Measurements from ENCODE around the gene LRRN2. TPM values are rescaled to one million over a fixed set of nuclear protein-coding genes. Genes with fewer than 3 reads are reported as not detected.
A peak's percentile ranks its signal among the peaks of the same experiment; 100 is the strongest.

Gene LRRN2
- total and polyA plus RNA-seq, 5 experiments from 2014 or later, result 0.03 TPM; not detected in 4

DNA sequence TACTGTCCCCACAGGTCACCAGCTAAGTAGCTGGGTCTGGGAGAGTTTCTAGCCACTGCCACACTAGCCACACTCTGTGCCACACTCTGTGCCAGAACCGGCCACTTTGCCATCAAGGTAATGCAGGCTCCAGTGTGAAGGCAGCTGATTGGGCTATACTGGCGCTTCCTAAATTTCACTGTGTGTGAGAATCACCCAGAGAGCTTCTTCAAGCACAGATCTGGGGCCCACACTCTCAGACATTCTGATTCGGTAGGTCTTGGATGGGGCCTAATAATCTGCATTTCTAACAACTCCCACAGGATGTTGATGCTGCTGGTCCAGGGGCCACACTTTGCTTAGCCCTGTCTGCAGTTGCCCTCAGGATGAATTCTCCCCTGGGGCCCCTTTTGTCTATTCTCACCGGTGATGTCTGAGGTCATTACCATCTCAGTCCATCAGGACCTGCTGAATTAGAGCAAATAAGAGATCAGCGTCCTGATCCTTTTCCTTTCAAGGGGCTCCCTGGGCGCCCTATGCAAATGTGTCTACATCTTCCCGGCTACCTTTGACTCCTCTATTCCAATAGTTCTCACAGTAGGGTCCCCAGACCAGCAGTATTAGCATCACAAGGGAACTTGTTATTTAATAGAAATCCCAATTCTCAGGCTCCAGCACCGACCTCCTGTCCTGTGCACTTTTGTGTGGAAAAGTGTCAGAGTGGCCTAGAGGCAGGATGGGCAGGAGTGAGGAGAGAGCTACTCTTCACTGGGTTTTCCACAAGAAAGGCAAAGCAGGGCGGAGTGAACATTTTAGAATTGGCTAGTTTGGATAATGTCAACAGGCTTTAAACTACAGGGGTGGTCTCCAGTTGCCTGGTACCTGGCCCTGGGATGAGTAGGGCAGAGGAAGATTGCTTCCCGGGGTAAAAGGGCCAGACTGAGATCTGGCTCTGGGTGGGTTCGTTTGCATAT is 24.7 kb upstream of the LRRN2 start:
- Mint-ChIP-seq H3K9me3 (no peaks in the 10 kb centered on the region), H3K4me3 (no peak overlapping the region), H3K4me1 (peaks cover 22 to 35% (median 31%) of the 10 kb centered on the region in 4 donors), H3K27me3 (peaks cover 9 to 25% (median 22%) of the 10 kb centered on the region in 5 donors), H3K27ac (peak overlapping the region in 2 of 10 donors; percentile 33 to 64), H3K36me3 (no peaks in the 10 kb centered on the region)
- DNase-seq (no peak), ATAC-seq (no peak)
- POLR2A ChIA-PET, result no interaction called here

DNA sequence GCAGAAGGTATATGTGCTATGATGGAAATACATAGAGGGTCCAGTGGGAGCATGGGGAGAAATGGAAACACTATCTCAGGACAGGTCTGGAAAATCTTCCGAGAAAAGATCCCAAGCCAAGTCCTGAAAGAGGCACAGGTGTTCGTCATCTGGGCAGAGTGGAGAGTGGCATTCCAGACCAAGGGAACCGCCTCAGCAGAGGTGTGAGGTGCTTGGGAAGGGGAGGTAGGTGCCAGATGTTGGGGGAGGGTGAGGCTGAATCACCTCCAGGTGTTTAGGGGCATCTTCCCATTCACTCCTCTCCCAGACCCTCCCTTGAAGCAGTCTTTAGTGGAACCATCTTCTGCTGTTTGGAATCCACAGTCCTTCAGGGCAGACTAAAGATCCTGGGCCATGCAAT is 23.5 kb upstream of the LRRN2 start:
- ATAC-seq (no peak), DNase-seq (no peak)
- POLR2A ChIA-PET, result interaction anchor here (0.9 kb wide), 1 partner anchor 96 kb away, joined by 5 read pairs; no protein-coding TSS in a partner anchor
- Mint-ChIP-seq H3K4me1 (peaks cover 22 to 38% (median 30%) of the 10 kb centered on the region in 4 donors), H3K4me3 (no peak overlapping the region), H3K27ac (no peak overlapping the region), H3K27me3 (peaks cover 6 to 21% (median 13%) of the 10 kb centered on the region in 5 donors), H3K36me3 (no peaks in the 10 kb centered on the region), H3K9me3 (no peaks in the 10 kb centered on the region)

DNA sequence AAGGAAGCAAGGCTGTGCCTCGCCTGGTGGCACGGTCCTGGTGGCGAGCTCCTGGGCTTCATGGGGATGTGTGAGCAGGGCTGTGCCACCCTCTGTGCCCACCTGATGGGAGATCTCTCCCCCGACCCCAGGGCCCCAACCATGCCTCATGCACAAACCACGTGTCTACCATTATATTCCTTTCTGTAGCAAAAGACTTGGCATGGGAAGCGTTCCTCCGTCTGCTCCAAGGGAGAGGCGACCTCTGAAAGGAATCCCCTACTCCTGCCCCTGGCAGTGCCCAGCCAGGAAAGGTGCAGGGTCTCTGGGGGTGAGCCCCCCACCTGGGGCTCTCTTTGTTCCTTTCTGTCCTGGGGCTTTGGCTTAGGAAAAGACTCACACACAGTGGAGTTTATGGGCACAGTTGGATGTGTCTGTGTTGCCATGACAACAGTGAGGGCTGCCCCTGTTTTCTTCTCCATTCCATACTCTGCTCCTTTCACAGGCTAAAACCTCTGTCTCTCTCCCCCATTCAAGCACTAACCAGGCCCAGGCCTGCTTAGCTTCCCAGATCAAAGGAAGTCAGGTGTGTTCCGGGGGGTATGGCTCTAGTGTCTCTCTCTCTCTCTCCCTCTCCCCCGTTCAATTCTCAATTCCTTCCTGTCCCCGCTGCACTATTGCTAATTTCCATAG is 21.4 kb upstream of the LRRN2 start:
- Mint-ChIP-seq H3K9me3 (no peaks in the 10 kb centered on the region), H3K4me3 (peak overlapping the region in 8 of 10 donors; percentile 48 to 81 (median 72)), H3K27ac (peak overlapping the region in 9 of 10 donors; percentile 63 to 88 (median 74)), H3K27me3 (peaks cover 0 to 8% (median 3%) of the 10 kb centered on the region in 5 donors), H3K36me3 (no peaks in the 10 kb centered on the region), H3K4me1 (peaks cover 20 to 38% (median 25%) of the 10 kb centered on the region in 4 donors)
- POLR2A ChIA-PET, result interaction anchor here (0.7 kb wide), 1 partner anchor 1845 kb away, joined by 4 read pairs; no protein-coding TSS in a partner anchor
- ATAC-seq (peak; percentile 41 to 78), DNase-seq (peak in 6 of 10 donors; percentile 7 to 57 (median 33))

DNA sequence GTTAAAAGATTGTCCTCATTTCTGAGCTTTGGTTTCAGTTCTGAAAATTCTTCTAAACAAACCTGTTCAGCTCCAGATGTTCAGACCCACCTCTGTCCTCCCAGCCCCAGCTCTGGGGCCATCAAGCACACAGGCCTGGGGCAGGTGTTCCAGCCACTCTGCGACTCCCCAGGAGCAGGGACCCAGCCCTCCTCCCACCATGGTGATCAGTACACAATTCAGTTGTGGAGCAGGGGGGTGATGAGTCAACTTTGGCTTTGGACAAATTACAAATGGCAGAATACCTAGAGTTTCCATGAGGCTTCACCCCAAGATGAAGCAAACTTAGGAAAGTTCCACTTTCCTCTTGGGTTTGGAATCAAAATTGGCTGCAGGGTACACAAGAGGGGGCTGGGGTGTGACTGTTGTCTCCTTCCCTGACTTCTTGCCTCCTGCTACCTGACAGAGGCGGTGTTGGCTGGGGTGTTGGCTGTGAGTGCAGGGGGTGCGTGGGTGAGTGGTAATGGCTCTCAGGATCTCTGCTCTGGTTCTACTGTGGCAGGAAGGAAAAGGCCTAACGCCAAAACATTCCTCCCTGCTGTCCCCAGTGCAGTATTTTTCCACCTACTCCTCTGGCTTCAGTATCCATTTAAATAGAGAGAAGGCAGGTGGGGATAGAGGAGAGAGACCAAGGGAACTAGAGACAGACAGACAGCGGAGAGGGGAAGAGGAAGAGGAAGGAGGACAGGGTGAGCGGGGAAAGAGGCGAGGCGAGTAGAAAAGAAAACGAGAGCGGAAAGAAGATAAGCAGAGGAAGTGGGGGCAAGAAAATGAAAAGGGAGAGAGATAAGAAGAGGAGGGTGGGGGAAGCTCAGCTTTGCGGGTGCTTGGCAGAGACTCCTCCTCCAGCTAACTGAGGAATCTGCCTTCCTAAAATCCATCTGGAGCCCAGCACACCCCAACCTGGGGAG is 20.6 kb upstream of the LRRN2 start:
- H3K9me3 Mint-ChIP-seq, result no peaks in the 10 kb centered on the region
- H3K27ac Mint-ChIP-seq, result peak overlapping the region; percentile 36 to 88 (median 72)
- H3K4me1 Mint-ChIP-seq, result peaks cover 20 to 38% (median 25%) of the 10 kb centered on the region in 4 donors
- POLR2A ChIA-PET, result no interaction called here
- peak in 1 of 2 donors; percentile 42 for ATAC-seq
- peaks cover 0 to 4% (median 0%) of the 10 kb centered on the region in 5 donors for H3K27me3 Mint-ChIP-seq
- peak overlapping the region in 9 of 10 donors; percentile 13 to 81 (median 70) for H3K4me3 Mint-ChIP-seq
- no peaks in the 10 kb centered on the region for H3K36me3 Mint-ChIP-seq
- peak in 1 of 10 donors; percentile 10 for DNase-seq

DNA sequence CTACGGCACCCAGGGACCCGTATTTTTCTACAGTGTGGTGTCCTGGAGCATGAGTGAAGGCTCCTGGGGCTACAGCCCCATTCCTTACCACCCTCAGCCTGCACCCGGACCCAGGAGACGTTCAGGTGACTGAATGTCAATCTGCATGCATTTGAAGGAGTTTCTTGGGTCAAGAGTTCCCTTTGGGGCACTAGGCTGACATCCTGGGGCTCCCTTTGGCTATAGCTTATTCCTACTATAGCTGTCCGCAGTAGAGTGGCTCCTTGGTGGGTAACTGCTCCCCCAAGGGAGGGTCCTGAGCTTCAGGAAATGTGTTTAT is 19.9 kb upstream of the LRRN2 start:
- no peak overlapping the region for H3K4me3 Mint-ChIP-seq
- ATAC-seq (no peak), DNase-seq (no peak)
- no peaks in the 10 kb centered on the region for H3K27me3 Mint-ChIP-seq
- H3K36me3 Mint-ChIP-seq, result no peaks in the 10 kb centered on the region
- POLR2A ChIA-PET, result no interaction called here
- no peak overlapping the region for H3K27ac Mint-ChIP-seq
- H3K4me1 Mint-ChIP-seq, result peaks cover 20 to 38% (median 25%) of the 10 kb centered on the region in 4 donors
- H3K9me3 Mint-ChIP-seq, result no peaks in the 10 kb centered on the region

DNA sequence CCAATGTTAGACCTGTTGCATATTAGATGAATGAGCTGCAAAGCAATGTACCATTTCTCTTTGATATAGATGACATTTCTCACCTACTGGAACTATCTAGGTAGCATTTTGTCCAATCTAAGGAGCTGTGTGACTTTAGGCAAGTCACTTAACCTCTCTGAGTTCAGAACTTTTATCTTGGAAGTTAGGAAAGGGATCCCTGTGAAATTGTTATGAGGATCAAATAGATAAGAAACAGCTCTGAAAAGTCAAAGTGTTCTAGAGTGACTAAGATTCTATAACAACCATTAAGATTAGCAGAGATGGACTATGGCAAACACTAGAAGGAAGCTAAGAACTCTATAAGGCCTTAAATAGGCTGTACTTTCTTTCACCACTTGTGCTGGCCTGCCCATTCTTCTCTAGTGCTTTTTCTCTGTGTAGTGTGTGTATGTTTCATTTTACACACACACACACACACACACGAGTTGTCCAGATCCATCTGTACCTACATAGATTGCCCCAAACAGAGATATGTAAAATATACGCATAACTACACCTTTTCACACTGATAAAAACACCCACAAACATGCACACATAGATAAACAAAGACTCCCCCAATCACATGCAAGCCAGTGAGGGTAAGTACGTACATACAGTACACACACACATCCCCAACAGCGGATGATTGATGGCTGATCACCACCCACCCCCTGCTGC is 19.4 kb upstream of the LRRN2 start:
- H3K4me1 Mint-ChIP-seq, result peaks cover 20 to 38% (median 25%) of the 10 kb centered on the region in 4 donors
- H3K27ac Mint-ChIP-seq, result peak overlapping the region in 2 of 10 donors; percentile 8 to 26
- no peak for DNase-seq
- no peak overlapping the region for H3K4me3 Mint-ChIP-seq
- no peaks in the 10 kb centered on the region for H3K36me3 Mint-ChIP-seq
- ATAC-seq, result no peak
- no peaks in the 10 kb centered on the region for H3K27me3 Mint-ChIP-seq
- POLR2A ChIA-PET, result no interaction called here
- H3K9me3 Mint-ChIP-seq, result no peaks in the 10 kb centered on the region

DNA sequence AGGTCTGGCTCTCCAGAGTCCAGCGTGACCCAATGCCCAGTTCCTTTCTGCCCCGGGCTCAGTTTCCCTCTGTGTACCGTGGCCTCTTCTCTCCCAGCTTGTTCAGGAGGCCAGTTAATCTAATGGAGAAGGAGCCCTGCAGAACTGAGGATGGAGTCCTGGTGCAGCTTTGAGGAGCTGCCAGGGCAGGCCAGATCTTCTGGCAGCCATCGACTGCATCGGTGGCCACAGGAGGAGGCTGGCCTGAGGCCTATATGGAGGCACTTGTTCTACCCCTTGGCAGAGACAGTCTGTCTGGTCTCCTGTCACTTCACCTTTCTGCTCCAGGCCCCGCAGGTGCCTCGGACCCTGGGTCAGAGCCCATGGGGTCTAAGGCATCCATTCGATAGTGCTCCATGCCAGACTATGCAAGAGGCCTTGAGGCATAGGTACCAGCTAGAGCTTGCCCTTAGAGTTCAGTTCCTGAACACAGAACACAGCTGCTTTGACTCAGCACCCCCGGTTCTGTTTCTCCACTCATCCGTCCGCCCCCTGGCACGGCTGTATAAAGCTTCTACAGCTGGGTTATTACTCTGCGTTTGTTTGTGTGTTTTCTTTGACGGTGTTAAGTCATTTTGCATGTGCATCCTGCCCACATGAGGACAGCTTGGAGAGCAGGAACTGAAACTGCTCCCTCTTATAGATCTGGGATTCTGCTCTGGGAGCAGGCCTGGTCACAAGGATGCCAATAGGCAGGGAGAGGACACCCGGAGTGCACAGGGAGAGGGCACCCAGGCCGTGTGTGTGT is 18.5 kb upstream of the LRRN2 start:
- no peak for DNase-seq
- POLR2A ChIA-PET, result no interaction called here
- no peak for ATAC-seq
- H3K27ac Mint-ChIP-seq, result peak overlapping the region in 1 of 10 donors; percentile 51
- peaks cover 20 to 43% (median 25%) of the 10 kb centered on the region in 4 donors for H3K4me1 Mint-ChIP-seq
- H3K9me3 Mint-ChIP-seq, result no peaks in the 10 kb centered on the region
- H3K27me3 Mint-ChIP-seq, result no peaks in the 10 kb centered on the region
- H3K4me3 Mint-ChIP-seq, result no peak overlapping the region
- H3K36me3 Mint-ChIP-seq, result no peaks in the 10 kb centered on the region

DNA sequence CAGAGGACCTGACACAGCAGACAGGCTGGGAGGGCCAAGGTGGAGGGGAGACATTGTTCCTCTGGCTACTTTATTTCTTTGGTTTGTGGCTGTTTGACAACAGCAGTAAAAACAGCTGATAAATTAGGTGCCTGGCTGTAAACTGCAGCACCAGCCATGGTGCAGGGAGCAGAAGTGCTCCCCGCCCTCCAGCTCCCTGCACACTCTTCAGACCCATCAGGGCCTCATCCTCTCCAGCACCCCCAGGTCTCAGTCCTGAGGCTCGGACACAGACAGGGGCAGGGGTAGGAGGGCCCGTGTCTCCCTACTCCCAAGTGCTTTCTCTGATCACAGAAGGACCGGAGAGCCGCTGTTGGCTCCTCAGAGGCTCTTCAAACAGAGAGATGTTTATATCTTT is 17.7 kb upstream of the LRRN2 start:
- ATAC-seq (no peak), DNase-seq (no peak)
- no peaks in the 10 kb centered on the region for H3K27me3 Mint-ChIP-seq
- no peak overlapping the region for H3K4me3 Mint-ChIP-seq
- POLR2A ChIA-PET, result no interaction called here
- peaks cover 18 to 37% (median 24%) of the 10 kb centered on the region in 4 donors for H3K4me1 Mint-ChIP-seq
- no peaks in the 10 kb centered on the region for H3K9me3 Mint-ChIP-seq
- H3K27ac Mint-ChIP-seq, result peak overlapping the region in 1 of 10 donors; percentile 51
- H3K36me3 Mint-ChIP-seq, result no peaks in the 10 kb centered on the region

DNA sequence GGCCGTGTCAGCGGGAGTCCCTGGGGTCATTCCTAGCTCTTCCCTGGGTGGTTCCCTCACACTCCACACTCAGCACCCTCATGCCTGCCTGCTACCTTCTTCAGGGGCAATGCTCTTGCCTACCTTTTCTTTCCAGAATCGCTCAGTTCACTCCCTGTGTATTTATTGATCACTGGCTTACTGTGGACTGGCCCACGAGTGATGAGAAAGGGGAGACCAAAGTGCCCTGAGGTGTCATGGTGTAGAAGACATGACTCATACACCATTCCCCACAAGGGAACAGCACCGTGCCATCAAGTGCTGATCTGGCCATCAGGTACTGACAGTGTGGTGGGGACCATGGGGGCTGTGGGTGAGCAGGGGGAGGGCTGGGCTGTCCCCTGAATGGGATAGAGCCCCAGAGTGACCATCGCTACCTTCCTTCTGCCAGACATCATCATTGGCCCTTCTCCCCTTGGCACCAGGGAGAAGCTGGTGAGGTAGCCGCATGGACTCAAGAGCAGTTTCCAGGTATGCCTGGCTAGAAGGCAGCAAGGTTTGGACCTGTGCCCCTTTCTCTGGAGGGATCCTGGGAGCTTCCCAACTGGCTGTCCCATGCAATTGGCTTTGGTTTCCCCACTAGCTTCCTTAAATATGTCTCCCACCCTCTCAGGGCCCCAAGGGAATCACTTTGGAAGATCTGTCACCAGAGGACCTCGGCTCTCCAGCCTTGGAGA is 17.2 kb upstream of the LRRN2 start:
- Mint-ChIP-seq H3K4me1 (peaks cover 15 to 32% (median 21%) of the 10 kb centered on the region in 4 donors), H3K4me3 (no peak overlapping the region), H3K27me3 (no peaks in the 10 kb centered on the region), H3K9me3 (no peaks in the 10 kb centered on the region), H3K27ac (peak overlapping the region in 1 of 10 donors; percentile 46), H3K36me3 (no peaks in the 10 kb centered on the region)
- POLR2A ChIA-PET, result no interaction called here
- ATAC-seq, result no peak
- no peak for DNase-seq

DNA sequence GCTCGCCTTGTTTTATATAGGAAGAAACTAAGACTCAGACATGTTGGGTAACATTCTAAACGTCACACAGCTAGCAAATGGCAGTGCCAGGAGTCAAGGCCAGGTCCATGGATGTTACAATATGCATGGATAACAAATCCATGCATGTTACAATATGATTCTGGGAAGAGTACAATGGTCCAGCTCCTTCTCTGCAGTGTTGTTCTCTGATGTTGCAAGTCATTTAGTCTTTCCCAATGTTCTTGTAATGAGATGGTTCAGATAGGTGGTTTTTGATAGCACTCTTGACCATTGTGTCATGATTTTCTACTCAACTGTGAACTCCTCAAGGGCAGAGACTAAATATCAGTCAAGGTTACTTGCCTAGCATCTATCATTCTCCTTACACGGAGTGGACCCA is 15.7 kb upstream of the LRRN2 start:
- ATAC-seq (no peak), DNase-seq (no peak)
- no peak overlapping the region for H3K27ac Mint-ChIP-seq
- POLR2A ChIA-PET, result no interaction called here
- peaks cover 5 to 17% (median 7%) of the 10 kb centered on the region in 4 donors for H3K4me1 Mint-ChIP-seq
- no peaks in the 10 kb centered on the region for H3K36me3 Mint-ChIP-seq
- H3K9me3 Mint-ChIP-seq, result no peaks in the 10 kb centered on the region
- no peaks in the 10 kb centered on the region for H3K27me3 Mint-ChIP-seq
- no peak overlapping the region for H3K4me3 Mint-ChIP-seq

DNA sequence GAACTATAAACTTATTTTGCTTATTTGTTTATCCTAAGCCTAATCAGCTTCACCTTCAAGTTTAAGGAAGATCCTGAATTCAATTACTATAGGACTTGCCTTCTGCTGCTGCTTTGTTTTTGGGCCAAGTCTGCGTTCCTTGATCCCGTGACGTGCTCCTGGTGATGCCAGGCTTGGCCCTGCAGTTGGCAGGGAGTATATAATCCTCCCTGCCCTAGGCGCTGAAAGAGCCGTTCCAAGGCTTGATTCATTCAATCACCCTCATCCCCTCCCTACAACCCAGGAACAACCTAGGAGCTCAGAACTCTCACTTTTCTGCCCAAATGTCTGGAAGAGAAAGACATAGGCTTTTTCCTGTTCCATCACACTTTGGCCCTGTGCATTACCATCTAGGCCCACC is 12.4 kb upstream of the LRRN2 start:
- POLR2A ChIA-PET, result no interaction called here
- DNase-seq (no peak), ATAC-seq (no peak)

More for the DNA sequence above, 12.4 kb upstream of the LRRN2 start:
- H3K36me3 Mint-ChIP-seq, result no peaks in the 10 kb centered on the region
- peaks cover 0 to 1% (median 0%) of the 10 kb centered on the region in 5 donors for H3K27me3 Mint-ChIP-seq
- no peak overlapping the region for H3K27ac Mint-ChIP-seq
- peaks cover 0 to 5% (median 0%) of the 10 kb centered on the region in 4 donors for H3K4me1 Mint-ChIP-seq
- H3K9me3 Mint-ChIP-seq, result no peaks in the 10 kb centered on the region
- H3K4me3 Mint-ChIP-seq, result no peak overlapping the region
